ENCODE results near the gene MRGPRF. TPM values are rescaled to one million over a fixed set of nuclear protein-coding genes. Genes with fewer than 3 reads are reported as not detected.
"Not testable (repeated sequence)": the region's sequence is repeated elsewhere in the genome, so short reads cannot be mapped to it uniquely, and the experiment has no call there.

Gene MRGPRF
- total RNA-seq, 1 donor from 2014 or later, result 1.2 TPM

GRCh38 chr11:68993546-68993945 is 19.5 kb downstream of the MRGPRF start:
- FAIRE-seq, result no peak
- DNase-seq (ENCODE audit: low spot score in 2 of 2), result no peak

GRCh38 chr11:68992743-68993255 is 20.2 kb downstream of the MRGPRF start:
- no peak for FAIRE-seq
- no peak for DNase-seq (ENCODE audit: low spot score in 2 of 2)

GRCh38 chr11:68990995-68991780 is 21.9 kb downstream of the MRGPRF start:
- DNase-seq (ENCODE audit: low spot score in 2 of 2), result no peak
- FAIRE-seq, result no peak

- no peak for DNase-seq (ENCODE audit: low spot score in 2 of 2)
- FAIRE-seq, result no peak
Measured at GRCh38 chr11:68989936-68990606, 23.0 kb downstream of the MRGPRF start.

GRCh38 chr11:68988491-68988890 is 24.6 kb downstream of the MRGPRF start:
- FAIRE-seq, result no peak
- DNase-seq (ENCODE audit: low spot score in 2 of 2), result no peak

GRCh38 chr11:68987211-68987610 is 25.8 kb downstream of the MRGPRF start:
- DNase-seq (ENCODE audit: low spot score in 2 of 2) (no peak), FAIRE-seq (no peak)

GRCh38 chr11:68983801-68984200 is 29.2 kb downstream of the MRGPRF start:
- DNase-seq (ENCODE audit: low spot score in 2 of 2) (no peak), FAIRE-seq (no peak)

GRCh38 chr11:68982134-68982533 is 30.9 kb downstream of the MRGPRF start:
- no peak for DNase-seq (ENCODE audit: low spot score in 2 of 2)
- FAIRE-seq, result no peak

GRCh38 chr11:68980776-68981065 is 32.3 kb downstream of the MRGPRF start, which contains the start of gene MRGPRD:
TSS of gene MRGPRD (minus strand) at chr11:68980986. CDS start at chr11:68980986, 0 bp downstream.
- DNase-seq (ENCODE audit: low spot score in 2 of 2), result no peak

GRCh38 chr11:68979931-68980775 is 32.9 kb downstream of the MRGPRF start:
- no peak for FAIRE-seq
- DNase-seq (ENCODE audit: low spot score in 2 of 2), result no peak

More at GRCh38 chr11:68980776-68981065, 32.3 kb downstream of the MRGPRF start, which contains the start of gene MRGPRD:
- no peak for FAIRE-seq

GRCh38 chr11:68978931-68979594 is 34.0 kb downstream of the MRGPRF start:
- FAIRE-seq, result no peak
- no peak for DNase-seq (ENCODE audit: low spot score in 2 of 2)

- DNase-seq (ENCODE audit: low spot score in 2 of 2) (no peak), FAIRE-seq (no peak)
Measured at GRCh38 chr11:68978626-68978930, 34.5 kb downstream of the MRGPRF start.

- no peak for DNase-seq (ENCODE audit: low spot score in 2 of 2)
- FAIRE-seq, result no peak
Measured at GRCh38 chr11:68977781-68978625, 35.0 kb downstream of the MRGPRF start.

GRCh38 chr11:68976563-68976962 is 36.5 kb downstream of the MRGPRF start:
- no peak for DNase-seq (ENCODE audit: low spot score in 2 of 2)
- no peak for FAIRE-seq

GRCh38 chr11:68976095-68976494 is 37.0 kb downstream of the MRGPRF start:
- no peak for FAIRE-seq
- DNase-seq (ENCODE audit: low spot score in 2 of 2), result no peak

- no peak for DNase-seq (ENCODE audit: low spot score in 2 of 2)
- FAIRE-seq, result no peak
Measured at GRCh38 chr11:68974421-68975194, 38.4 kb downstream of the MRGPRF start.

GRCh38 chr11:68973706-68974105 is 39.3 kb downstream of the MRGPRF start:
- FAIRE-seq; DNase-seq (ENCODE audit: low spot score in 2 of 2): not testable (repeated sequence)

- DNase-seq (ENCODE audit: low spot score in 2 of 2) (no peak), FAIRE-seq (no peak)
Measured at GRCh38 chr11:68973219-68973618, 39.8 kb downstream of the MRGPRF start.
